CD4-positive, alpha-beta T cell (primary cell): ENCODE measurements around the gene POP7. TPM values are rescaled to one million over a fixed set of nuclear protein-coding genes. Genes with fewer than 3 reads are reported as not detected.

ENCODE experiments used
- ATAC-seq: fragments of 200-7000 bp; cut with Tn5 transposase; one replicate; pipeline ENCODE4 v1.10.0; 2022; ENCODE audit warnings: mild to moderate bottlenecking; ENCODE audit not compliant: poor library complexity
- CTCF ChIA-PET: fragments of 350-600 bp; sonication (Branson Sonifier 250); formaldehyde crosslinking; loops from one replicate; lab custom pipeline; 2021; ENCODE audit warnings: antibody characterized with exemption, inconsistent platforms; lab: Charles Lee
- POLR2A ChIA-PET: fragments of 350-600 bp; sonication (Branson Sonifier 250); formaldehyde crosslinking; loops from one replicate; lab custom pipeline; 2021; ENCODE audit warnings: antibody characterized with exemption, inconsistent platforms; lab: Charles Lee
- DNase-seq, 14 experiments: peaks; one replicate each; pipeline ENCODE4 v3.0.0-alpha.2; 2013 to 2020; ENCODE audit warnings: mixed read lengths in 2 of 14
- H3K27ac ChIP-seq, 2 donors: one replicate each; pipeline versions ENCODE4 v1.5.1 to v1.7.0; 2013; ENCODE audit warnings: low read length in 2 of 2, low read depth in 1 of 2, mild to moderate bottlenecking in 1 of 2
- H3K27me3 ChIP-seq, 2 experiments: 1 replicate in 1 of 2; 2 replicates in 1 of 2; pipeline versions ENCODE4 v1.6.1 to v1.7.0; 2013; ENCODE audit warnings: low read length in 2 of 2, control low read depth in 1 of 2, mild to moderate bottlenecking in 1 of 2, moderate library complexity in 1 of 2; ENCODE audit not compliant: insufficient read depth in 2 of 2, control insufficient read depth in 1 of 2
- H3K36me3 ChIP-seq: one replicate; pipeline ENCODE4 v1.6.1; 2013; ENCODE audit warnings: low read length, control low read depth; ENCODE audit not compliant: insufficient read depth
- H3K4me1 ChIP-seq: one replicate; pipeline ENCODE4 v1.6.1; 2013; ENCODE audit warnings: low read length, control low read depth; ENCODE audit not compliant: insufficient read depth
- H3K4me3 ChIP-seq: one replicate; pipeline ENCODE4 v1.5.1; 2013; ENCODE audit warnings: mild to moderate bottlenecking, low read length, moderate library complexity
- H3K9me3 ChIP-seq, 2 experiments: 1 replicate in 1 of 2; 2 replicates in 1 of 2; pipeline versions ENCODE4 v1.6.1 to v1.7.0; 2013; ENCODE audit warnings: low read length in 2 of 2, mild to moderate bottlenecking in 2 of 2, control low read depth in 1 of 2, moderate library complexity in 1 of 2; ENCODE audit not compliant: control insufficient read depth in 1 of 2, insufficient read depth in 1 of 2
- H3K27ac Mint-ChIP-seq: one replicate; pipeline ENCODE4 v1.8.0; 2020; ENCODE audit warnings: mixed read lengths
- H3K27me3 Mint-ChIP-seq: one replicate; pipeline ENCODE4 v1.8.0; 2021; ENCODE audit warnings: mixed read lengths
- H3K36me3 Mint-ChIP-seq: one replicate; pipeline ENCODE4 v1.8.0; 2021; ENCODE audit warnings: low read depth, mixed read lengths
- H3K4me1 Mint-ChIP-seq: one replicate; pipeline ENCODE4 v1.8.0; 2021; ENCODE audit warnings: low read depth, mixed read lengths
- H3K4me3 Mint-ChIP-seq: one replicate; pipeline ENCODE4 v1.8.0; 2020; ENCODE audit warnings: mild to moderate bottlenecking, mixed read lengths
- H3K9me3 Mint-ChIP-seq: one replicate; pipeline ENCODE4 v1.8.0; 2020; ENCODE audit warnings: mixed read lengths
- intact Hi-C, 2 experiments: fragments of 100-400 bp; cut with DNase I in 1 of 2; cut with micrococcal nuclease in 1 of 2; formaldehyde crosslinking; loops; one replicate each; pipeline versions ENCODE4 v1.15.1 to v1.9.0; 2023 to 2025; cut with DNase I, micrococcal nuclease
- total RNA-seq, 174 experiments: library from RNA in 2 of 174; stranded (reverse) in 2 of 174; gene quantifications; one replicate each; pipeline ENCODE4 v1.2.3 and lab custom pipeline; 2021 to 2026
- TF ChIP-seq, protein P1 (sequence below): fragments of 200-600 bp; IDR thresholded peaks from one replicate; pipeline ENCODE4 v1.8.0; 2022; ENCODE audit warnings: antibody characterized with exemption, mild to moderate bottlenecking

Gene POP7
- total RNA-seq, 2 experiments from 2014 or later, result 7.4 to 7.5 TPM

DNA sequence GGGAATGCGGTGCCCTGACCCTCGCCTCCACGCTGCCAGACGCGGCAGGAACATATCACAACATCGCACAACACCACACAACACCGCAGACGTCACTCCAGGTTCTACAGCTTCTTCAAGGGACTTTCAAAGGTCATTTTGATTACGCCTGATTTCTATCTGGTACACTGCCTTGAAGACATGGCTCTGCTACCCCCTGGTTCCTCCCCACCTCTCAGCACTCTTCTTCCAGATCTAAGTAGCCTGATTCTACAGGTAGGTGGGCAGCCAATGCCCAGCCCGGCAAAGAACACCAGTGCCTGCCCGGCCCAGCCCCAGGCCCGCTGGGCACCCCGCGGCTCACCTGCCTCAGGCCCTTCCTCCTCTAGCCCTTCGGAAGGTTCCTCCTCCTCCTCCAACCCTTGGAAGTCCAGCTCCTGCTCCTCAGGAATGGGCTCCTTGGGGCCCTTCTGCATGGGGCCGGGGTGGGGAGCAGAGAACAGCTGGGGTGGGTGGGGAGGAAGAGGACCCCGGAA is 20.2 kb upstream of the POP7 start:
- ChIA-PET POLR2A (no interaction called here), CTCF (interaction anchor here (0.9 kb wide), 1 partner anchor 20 kb away, joined by 3 read pairs; no protein-coding TSS in a partner anchor)
- peaks cover 34% of the 10 kb centered on the region for H3K4me1 ChIP-seq
- H3K27me3 ChIP-seq, result no peaks in the 10 kb centered on the region
- Mint-ChIP-seq H3K27ac (no peak overlapping the region), H3K4me3 (no peak overlapping the region), H3K4me1 (peaks cover 18% of the 10 kb centered on the region), H3K9me3 (no peaks in the 10 kb centered on the region), H3K36me3 (peaks cover 57% of the 10 kb centered on the region), H3K27me3 (no peaks in the 10 kb centered on the region)
- TF ChIP-seq, protein P1, sequence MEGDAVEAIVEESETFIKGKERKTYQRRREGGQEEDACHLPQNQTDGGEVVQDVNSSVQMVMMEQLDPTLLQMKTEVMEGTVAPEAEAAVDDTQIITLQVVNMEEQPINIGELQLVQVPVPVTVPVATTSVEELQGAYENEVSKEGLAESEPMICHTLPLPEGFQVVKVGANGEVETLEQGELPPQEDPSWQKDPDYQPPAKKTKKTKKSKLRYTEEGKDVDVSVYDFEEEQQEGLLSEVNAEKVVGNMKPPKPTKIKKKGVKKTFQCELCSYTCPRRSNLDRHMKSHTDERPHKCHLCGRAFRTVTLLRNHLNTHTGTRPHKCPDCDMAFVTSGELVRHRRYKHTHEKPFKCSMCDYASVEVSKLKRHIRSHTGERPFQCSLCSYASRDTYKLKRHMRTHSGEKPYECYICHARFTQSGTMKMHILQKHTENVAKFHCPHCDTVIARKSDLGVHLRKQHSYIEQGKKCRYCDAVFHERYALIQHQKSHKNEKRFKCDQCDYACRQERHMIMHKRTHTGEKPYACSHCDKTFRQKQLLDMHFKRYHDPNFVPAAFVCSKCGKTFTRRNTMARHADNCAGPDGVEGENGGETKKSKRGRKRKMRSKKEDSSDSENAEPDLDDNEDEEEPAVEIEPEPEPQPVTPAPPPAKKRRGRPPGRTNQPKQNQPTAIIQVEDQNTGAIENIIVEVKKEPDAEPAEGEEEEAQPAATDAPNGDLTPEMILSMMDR, result no peak
- H3K27ac ChIP-seq, result no peak overlapping the region
- ATAC-seq, result no peak
- peaks cover 82% of the 10 kb centered on the region for H3K36me3 ChIP-seq
- DNase-seq, result no peak
- H3K4me3 ChIP-seq, result no peak overlapping the region
- intact Hi-C loops, result no loop called here
- peaks cover 0 to 4% of the 10 kb centered on the region in 2 experiments for H3K9me3 ChIP-seq

DNA sequence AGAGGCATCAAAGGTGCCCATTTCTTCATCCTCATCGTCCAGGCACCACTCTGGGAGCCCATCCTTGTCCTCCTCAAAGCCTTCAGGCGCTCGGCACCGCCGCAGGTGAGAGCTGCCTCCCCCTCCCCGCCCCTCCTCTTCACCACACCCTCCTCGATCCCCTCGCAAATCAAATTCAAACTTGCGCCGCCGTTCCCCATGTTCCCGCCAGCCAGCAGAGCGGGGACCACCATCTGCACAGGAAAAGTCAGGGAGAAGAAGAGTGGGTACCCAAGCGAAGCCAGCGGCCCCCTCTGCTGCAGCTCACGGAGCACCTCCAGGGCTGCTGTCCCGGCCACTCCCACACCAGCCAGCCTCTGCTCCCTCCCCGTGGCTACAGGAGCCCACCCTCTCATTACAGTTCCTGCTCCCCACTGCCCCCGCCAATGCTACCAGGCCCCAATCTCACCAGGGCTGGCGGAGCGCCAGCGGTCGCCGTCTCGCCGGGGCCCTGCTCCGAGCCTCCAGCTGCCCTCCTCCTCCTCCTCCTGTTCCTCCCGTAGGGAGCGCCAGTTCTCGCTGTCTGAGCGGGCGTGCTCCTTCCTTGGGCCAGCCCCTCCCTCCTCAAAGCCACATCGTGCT is 19.6 kb upstream of the POP7 start:
- H3K36me3 ChIP-seq, result peaks cover 87% of the 10 kb centered on the region
- H3K4me1 ChIP-seq, result peaks cover 35% of the 10 kb centered on the region
- ChIA-PET POLR2A (no interaction called here), CTCF (interaction anchor here (1.0 kb wide), 1 partner anchor 19 kb away, joined by 3 read pairs; no protein-coding TSS in a partner anchor)
- Mint-ChIP-seq H3K9me3 (no peaks in the 10 kb centered on the region), H3K4me1 (peaks cover 14% of the 10 kb centered on the region), H3K4me3 (no peak overlapping the region), H3K27me3 (no peaks in the 10 kb centered on the region), H3K27ac (no peak overlapping the region), H3K36me3 (peaks cover 53% of the 10 kb centered on the region)
- no peak overlapping the region for H3K27ac ChIP-seq
- H3K27me3 ChIP-seq, result no peaks in the 10 kb centered on the region
- peaks cover 0 to 4% of the 10 kb centered on the region in 2 experiments for H3K9me3 ChIP-seq
- H3K4me3 ChIP-seq, result no peak overlapping the region
- intact Hi-C loops, result no loop called here
- no peak for ATAC-seq
- TF ChIP-seq, protein P1, result no peak
- peak in 1 of 14 experiments; percentile 3 for DNase-seq

DNA sequence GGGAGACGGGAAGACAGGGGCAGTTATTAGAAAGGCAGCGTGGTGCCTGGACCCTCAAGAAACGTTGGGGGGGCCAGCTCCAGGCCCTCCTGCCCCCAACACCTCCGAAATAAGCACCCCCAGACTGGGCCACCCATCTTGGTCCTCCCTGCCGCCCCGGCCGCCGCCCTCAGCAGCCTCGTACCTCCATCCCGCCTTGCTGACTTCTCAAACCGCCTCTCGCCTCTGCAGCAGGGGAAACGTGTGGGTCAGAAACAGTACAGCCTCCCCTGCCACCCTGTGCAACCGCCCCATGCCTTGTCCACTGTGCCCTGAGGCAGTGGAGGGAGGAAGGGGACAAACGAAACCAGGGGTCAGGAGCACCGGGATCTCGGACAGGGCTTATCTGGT is 19.1 kb upstream of the POP7 start:
- peaks cover 82% of the 10 kb centered on the region for H3K36me3 ChIP-seq
- H3K27ac ChIP-seq, result no peak overlapping the region
- ChIA-PET CTCF (interaction anchor here (1.0 kb wide), 1 partner anchor 19 kb away, joined by 3 read pairs; no protein-coding TSS in a partner anchor), POLR2A (no interaction called here)
- Mint-ChIP-seq H3K4me3 (no peak overlapping the region), H3K4me1 (peaks cover 14% of the 10 kb centered on the region), H3K36me3 (peaks cover 52% of the 10 kb centered on the region), H3K27me3 (no peaks in the 10 kb centered on the region), H3K27ac (no peak overlapping the region), H3K9me3 (no peaks in the 10 kb centered on the region)
- ATAC-seq (no peak), DNase-seq (peak in 1 of 14 experiments; percentile 16)
- H3K27me3 ChIP-seq, result no peaks in the 10 kb centered on the region
- TF ChIP-seq, protein P1, result no peak
- H3K4me1 ChIP-seq, result peaks cover 35% of the 10 kb centered on the region
- no peak overlapping the region for H3K4me3 ChIP-seq
- intact Hi-C loops, result no loop called here
- H3K9me3 ChIP-seq, result peaks cover 0 to under 1% of the 10 kb centered on the region in 2 experiments
